GM12878 (cell line): ENCODE results near the gene CDK7. TPM values are rescaled to one million over a fixed set of nuclear protein-coding genes. Genes with fewer than 3 reads are reported as not detected.

Experiments used
- ATAC-seq: fragments of 200-7000 bp; cut with Tn5 transposase; 3 replicates; pipeline ENCODE4 v1.9.1; 2020; ENCODE audit warnings: mild to moderate bottlenecking, moderate library complexity
- BruUV-seq: library from RNA; stranded (reverse); fragments of 400-500 nt; replicated peaks from 2 replicates; lab custom pipeline; 2021; lab: Mats Ljungman, UMichigan
- CTCF ChIA-PET: fragments of 300-600 bp; sonication (Branson Sonifier 250); formaldehyde crosslinking; extraction: SDS; loops from one replicate; lab custom pipeline; 2021; ENCODE audit warnings: inconsistent platforms; lab: Yijun Ruan, JAX
- POLR2A ChIA-PET: fragments of 350-600 bp; formaldehyde crosslinking; extraction: SDS; loops from one replicate; lab custom pipeline; 2021; ENCODE audit warnings: inconsistent platforms; lab: Charles Lee
- RAD21 ChIA-PET: fragments of 300-600 bp; sonication (Branson Sonifier 250); formaldehyde crosslinking; loops from one replicate; lab custom pipeline; 2023; ENCODE audit warnings: antibody characterized with exemption; ENCODE audit not compliant: unreplicated experiment; lab: Charles Lee
- SMC1A ChIA-PET: fragments of 300-600 bp; sonication (Branson Sonifier 250); formaldehyde crosslinking; loops from one replicate; lab custom pipeline; 2023; ENCODE audit not compliant: unreplicated experiment, uncharacterized antibody; lab: Charles Lee
- DNase-seq: peaks from one replicate; pipeline ENCODE4 v3.0.0-alpha.2; 2011; ENCODE audit warnings: low read depth, low spot score
- FAIRE-seq: peaks from 3 replicates; lab custom pipeline; 2011; peaks lifted over from hg19 to GRCh38; lab: Jason Lieb, UNC
- H2AFZ ChIP-seq: 2 replicates; pipeline ENCODE4 v1.6.0; 2011; ENCODE audit warnings: low read depth, low read length, control low read depth; ENCODE audit not compliant: control insufficient read depth
- H3K27ac ChIP-seq: 2 replicates; pipeline ENCODE4 v1.5.1; 2011; ENCODE audit warnings: control low read depth; ENCODE audit not compliant: control insufficient read depth, insufficient read depth
- H3K27me3 ChIP-seq, 2 experiments: replicated peaks in 1 of 2; 2 replicates each; pipeline versions ENCODE4 v1.6.0 to v1.6.1; 2011; ENCODE audit warnings: low read length in 1 of 2; ENCODE audit not compliant: control insufficient read depth in 2 of 2, insufficient read depth in 2 of 2
- H3K36me3 ChIP-seq, 2 experiments: 2 replicates each; pipeline ENCODE4 v1.5.1; 2011; ENCODE audit warnings: low read length in 1 of 2; ENCODE audit not compliant: control insufficient read depth in 2 of 2, insufficient read depth in 2 of 2
- H3K4me1 ChIP-seq: 2 replicates; pipeline ENCODE4 v1.6.1; 2011; ENCODE audit warnings: mild to moderate bottlenecking, low read length, moderate library complexity, mixed read lengths; ENCODE audit not compliant: control insufficient read depth, insufficient read depth
- H3K4me2 ChIP-seq: 2 replicates; pipeline ENCODE4 v1.6.0; 2011; ENCODE audit warnings: control low read depth; ENCODE audit not compliant: control insufficient read depth, insufficient read depth
- H3K4me3 ChIP-seq: fragments of 200-600 bp; sonication (generic); 2 replicates; pipeline ENCODE4 v1.5.1; 2016
- H3K79me2 ChIP-seq: 2 replicates; pipeline ENCODE4 v1.6.0; 2011; ENCODE audit warnings: low read length; ENCODE audit not compliant: control insufficient read depth, insufficient read depth
- H3K9ac ChIP-seq: 2 replicates; pipeline ENCODE4 v1.8.0; 2011; ENCODE audit warnings: low read length, control low read depth, mixed read lengths; ENCODE audit not compliant: control insufficient read depth, insufficient read depth
- H3K9me3 ChIP-seq: replicated peaks from 3 replicates; pipeline ENCODE4 v1.5.1; 2011; ENCODE audit warnings: mild to moderate bottlenecking, low read length; ENCODE audit not compliant: control insufficient read depth, insufficient read depth
- H4K20me1 ChIP-seq: 2 replicates; pipeline ENCODE4 v1.6.0; 2011; ENCODE audit not compliant: control insufficient read depth, insufficient read depth
- ATF3 ChIP-seq: IDR thresholded peaks from 2 replicates; pipeline ENCODE4 v1.6.1; 2011; ENCODE audit warnings: low read depth, mild to moderate bottlenecking, low read length, moderate library complexity, borderline replicate concordance; ENCODE audit errors: extremely low read depth
- EZH2 ChIP-seq: IDR thresholded peaks from 2 replicates; pipeline ENCODE4 v1.6.1; 2012; ENCODE audit warnings: low read depth, mild to moderate bottlenecking, control low read depth, inconsistent platforms, low read length, borderline replicate concordance; ENCODE audit not compliant: control insufficient read depth
- HDAC2 ChIP-seq: fragments of 200-600 bp; sonication (generic); IDR thresholded peaks from 2 replicates; pipeline ENCODE4 v1.6.1; 2017
- KAT2A ChIP-seq: conservative IDR thresholded peaks from 2 replicates; pipeline ENCODE4 v1.6.1; 2011; ENCODE audit warnings: low read depth, low read length; ENCODE audit not compliant: control insufficient read depth
- LARP7 ChIP-seq: fragments of 450-650 bp; IDR thresholded peaks from 2 replicates; pipeline ENCODE4 v1.6.1; 2017; ENCODE audit warnings: mild to moderate bottlenecking
- SMARCA5 ChIP-seq: fragments of 450-650 bp; IDR thresholded peaks from 2 replicates; pipeline ENCODE4 v1.6.1; 2017; ENCODE audit warnings: mild to moderate bottlenecking
- YBX1 ChIP-seq: fragments of 450-650 bp; IDR thresholded peaks from 2 replicates; pipeline ENCODE4 v1.6.1; 2016; ENCODE audit warnings: antibody characterized with exemption
- WGBS: methylation state at CpG from one replicate; pipeline ENCODE4 v1.1.6; 2016; ENCODE audit warnings: low lambda C conversion rate; ENCODE audit not compliant: insufficient replicate concordance, insufficient coverage; ENCODE audit errors: missing lambda C conversion rate; 5-methylcytosine and 5-hydroxymethylcytosine counted together
- in situ Hi-C: fragments of 300-500 bp; cut with MboI; formaldehyde crosslinking; loops from 9 replicates; pipeline ENCODE4 v1.14.3; 2018; ENCODE audit warnings: mixed read lengths
- intact Hi-C: fragments of 100-400 bp; cut with micrococcal nuclease; formaldehyde crosslinking; loops from one replicate; pipeline ENCODE4 v1.14.2; 2022; ENCODE audit not compliant: unreplicated experiment
- polyA plus RNA-seq, 11 experiments: library from polyadenylated mRNA; depleted of rRNA in 4 of 11; unstranded in 6 of 11; stranded (reverse) in 5 of 11; fragments of >200 nt; fragmentation: Nextera tagmentation in 4 of 11; fragmentation: Illumina TruSeq in 1 of 11; extraction: Ambion mirVana in 4 of 11; extraction: Trizol in 1 of 11; gene quantifications; 1 replicate in 1 of 11; 2 replicates in 10 of 11; pipeline versions ENCODE4 v1.2.1 to v1.2.3, GENCODE V29; 2011 to 2016; ENCODE audit warnings: inconsistent platforms in 2 of 11, missing spikeins in 2 of 11, low read depth in 1 of 11
- total RNA-seq, 4 experiments: library from RNA; depleted of rRNA in 3 of 4; stranded (reverse); fragments of >200 nt in 3 of 4; fragmentation: Illumina TruSeq in 1 of 4; extraction: Trizol in 1 of 4; gene quantifications; 2 replicates each; pipeline versions ENCODE4 v1.2.1 to v1.2.3, GENCODE V29; 2013 to 2021
- TF ChIP-seq, protein P1 (sequence below): fragments of 450-650 bp; IDR thresholded peaks from 2 replicates; pipeline ENCODE4 v1.6.1; 2017; ENCODE audit warnings: antibody characterized with exemption, mild to moderate bottlenecking, moderate library complexity
- TF ChIP-seq, protein P2 (sequence below): fragments of 450-650 bp; IDR thresholded peaks from 2 replicates; pipeline ENCODE4 v1.6.1; 2017; ENCODE audit warnings: mild to moderate bottlenecking, low read depth, inconsistent platforms; ENCODE audit not compliant: poor library complexity, severe bottlenecking

The CDK7 gene
- total and polyA plus RNA-seq, 10 of the 15 experiments (the other 5 are each of a cell fraction or from before 2014, with no cell fraction given): 26.0 to 93.9 (median 43.0) TPM

DNA sequence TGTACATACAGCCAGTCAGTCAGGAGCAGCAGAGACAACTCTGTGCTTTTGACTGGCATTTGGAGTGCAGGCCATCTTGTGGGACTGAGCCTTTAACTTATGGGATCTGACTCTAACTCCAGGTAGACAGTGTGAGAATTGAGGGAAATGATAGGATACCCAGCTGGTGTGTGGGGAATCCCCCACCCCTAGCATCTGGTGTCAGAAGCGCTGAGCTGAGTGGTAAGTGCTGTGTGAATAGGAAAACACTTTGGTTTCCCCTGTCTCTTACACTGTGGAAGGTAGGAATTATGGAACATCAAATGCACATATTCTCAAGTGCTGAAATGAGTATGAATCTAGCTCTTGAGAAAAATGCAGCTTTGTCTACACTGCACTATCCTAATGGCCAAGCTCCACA is 54.0 kb downstream of the CDK7 start:
- 100% methylated on average over 1 of the region's 1 CpG for WGBS
- no peak for FAIRE-seq
- POLR2A ChIA-PET: no interaction called here
- SMC1A ChIA-PET: interaction anchor here (1.1 kb wide), 1 partner anchor 188 kb away, joined by 3 read pairs; no protein-coding TSS in a partner anchor
- no peak overlapping the region for H3K9ac ChIP-seq
- RAD21 ChIA-PET: no interaction called here
- DNase-seq: no peak
- no peak for ATAC-seq
- CTCF ChIA-PET: interaction anchor here (1.4 kb wide), 1 partner anchor 47 kb away, joined by 3 read pairs; no protein-coding TSS in a partner anchor
- H3K79me2 ChIP-seq: no peaks in the 10 kb centered on the region
- no peaks in the 10 kb centered on the region for H4K20me1 ChIP-seq
- no peak overlapping the region for H3K4me2 ChIP-seq
- no peak overlapping the region for H3K4me3 ChIP-seq
- BruUV-seq: no TSS peak
- peaks cover 0 to 6% of the 10 kb centered on the region in 2 experiments; a peak in 1 of 4 replicates for H3K36me3 ChIP-seq
- TF ChIP-seq SMARCA5 (no peak), ATF3 (no peak)
- H3K9me3 ChIP-seq: no peaks in the 10 kb centered on the region
- intact Hi-C loops (no loop called here), in situ Hi-C loops (no loop called here)
- H3K4me1 ChIP-seq: no peaks in the 10 kb centered on the region
- H3K27me3 ChIP-seq: no peaks in the 10 kb centered on the region
- H2AFZ ChIP-seq: no peak overlapping the region
- H3K27ac ChIP-seq: no peak overlapping the region

GRCh38 chr5:69292306-69292705 is 57.6 kb downstream of the CDK7 start:
- ChIA-PET POLR2A (no interaction called here), SMC1A (no interaction called here), RAD21 (no interaction called here), CTCF (no interaction called here)
- peaks cover 0 to 3% of the 10 kb centered on the region in 2 experiments; a peak in 1 of 4 replicates for H3K36me3 ChIP-seq
- FAIRE-seq (no peak), ATAC-seq (no peak), DNase-seq (no peak)
- intact Hi-C loops: no loop called here
- H3K27me3 ChIP-seq: no peaks in the 10 kb centered on the region
- H2AFZ ChIP-seq: no peak overlapping the region
- H3K9ac ChIP-seq: no peak overlapping the region
- H3K9me3 ChIP-seq: no peaks in the 10 kb centered on the region
- no peak overlapping the region for H3K4me2 ChIP-seq
- H4K20me1 ChIP-seq: no peaks in the 10 kb centered on the region
- no TSS peak for BruUV-seq
- H3K4me1 ChIP-seq: no peaks in the 10 kb centered on the region
- WGBS: 70% methylated on average over 2 of the region's 2 CpGs
- no peak overlapping the region for H3K4me3 ChIP-seq
- in situ Hi-C loops: no loop called here
- no peaks in the 10 kb centered on the region for H3K79me2 ChIP-seq
- H3K27ac ChIP-seq: no peak overlapping the region
- TF ChIP-seq YBX1 (no peak), KAT2A (no peak), LARP7 (no peak), EZH2 (no peak), HDAC2 (no peak)
- TF ChIP-seq, protein P1, sequence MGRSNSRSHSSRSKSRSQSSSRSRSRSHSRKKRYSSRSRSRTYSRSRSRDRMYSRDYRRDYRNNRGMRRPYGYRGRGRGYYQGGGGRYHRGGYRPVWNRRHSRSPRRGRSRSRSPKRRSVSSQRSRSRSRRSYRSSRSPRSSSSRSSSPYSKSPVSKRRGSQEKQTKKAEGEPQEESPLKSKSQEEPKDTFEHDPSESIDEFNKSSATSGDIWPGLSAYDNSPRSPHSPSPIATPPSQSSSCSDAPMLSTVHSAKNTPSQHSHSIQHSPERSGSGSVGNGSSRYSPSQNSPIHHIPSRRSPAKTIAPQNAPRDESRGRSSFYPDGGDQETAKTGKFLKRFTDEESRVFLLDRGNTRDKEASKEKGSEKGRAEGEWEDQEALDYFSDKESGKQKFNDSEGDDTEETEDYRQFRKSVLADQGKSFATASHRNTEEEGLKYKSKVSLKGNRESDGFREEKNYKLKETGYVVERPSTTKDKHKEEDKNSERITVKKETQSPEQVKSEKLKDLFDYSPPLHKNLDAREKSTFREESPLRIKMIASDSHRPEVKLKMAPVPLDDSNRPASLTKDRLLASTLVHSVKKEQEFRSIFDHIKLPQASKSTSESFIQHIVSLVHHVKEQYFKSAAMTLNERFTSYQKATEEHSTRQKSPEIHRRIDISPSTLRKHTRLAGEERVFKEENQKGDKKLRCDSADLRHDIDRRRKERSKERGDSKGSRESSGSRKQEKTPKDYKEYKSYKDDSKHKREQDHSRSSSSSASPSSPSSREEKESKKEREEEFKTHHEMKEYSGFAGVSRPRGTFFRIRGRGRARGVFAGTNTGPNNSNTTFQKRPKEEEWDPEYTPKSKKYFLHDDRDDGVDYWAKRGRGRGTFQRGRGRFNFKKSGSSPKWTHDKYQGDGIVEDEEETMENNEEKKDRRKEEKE: no peak
- TF ChIP-seq, protein P2, sequence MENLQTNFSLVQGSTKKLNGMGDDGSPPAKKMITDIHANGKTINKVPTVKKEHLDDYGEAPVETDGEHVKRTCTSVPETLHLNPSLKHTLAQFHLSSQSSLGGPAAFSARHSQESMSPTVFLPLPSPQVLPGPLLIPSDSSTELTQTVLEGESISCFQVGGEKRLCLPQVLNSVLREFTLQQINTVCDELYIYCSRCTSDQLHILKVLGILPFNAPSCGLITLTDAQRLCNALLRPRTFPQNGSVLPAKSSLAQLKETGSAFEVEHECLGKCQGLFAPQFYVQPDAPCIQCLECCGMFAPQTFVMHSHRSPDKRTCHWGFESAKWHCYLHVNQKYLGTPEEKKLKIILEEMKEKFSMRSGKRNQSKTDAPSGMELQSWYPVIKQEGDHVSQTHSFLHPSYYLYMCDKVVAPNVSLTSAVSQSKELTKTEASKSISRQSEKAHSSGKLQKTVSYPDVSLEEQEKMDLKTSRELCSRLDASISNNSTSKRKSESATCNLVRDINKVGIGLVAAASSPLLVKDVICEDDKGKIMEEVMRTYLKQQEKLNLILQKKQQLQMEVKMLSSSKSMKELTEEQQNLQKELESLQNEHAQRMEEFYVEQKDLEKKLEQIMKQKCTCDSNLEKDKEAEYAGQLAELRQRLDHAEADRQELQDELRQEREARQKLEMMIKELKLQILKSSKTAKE: no peak
